Activated CD8-positive, alpha-beta memory T cell treated with anti-CD3 and anti-CD28 coated beads, Interleukin-2, amount 10 ng/mL, durations not matched to agents 7 days and 5 days (primary cell): ENCODE results near the gene RSBN1. TPM values are rescaled to one million over a fixed set of nuclear protein-coding genes. Genes with fewer than 3 reads are reported as not detected.
"Not testable (repeated sequence)": the region's sequence is repeated elsewhere in the genome, so short reads cannot be mapped to it uniquely, and the experiment has no call there.

Experiments
- ATAC-seq: fragments of 150-1000 bp; cut with Tn5 transposase; one replicate; pipeline ENCODE4 v1.10.0; 2021; ENCODE audit warnings: moderate library complexity
- CTCF ChIA-PET: fragments of 350-600 bp; sonication (Branson Sonifier 250); formaldehyde crosslinking; loops from one replicate; lab custom pipeline; 2021; ENCODE audit warnings: antibody characterized with exemption; lab: Charles Lee
- DNase-seq: peaks from one replicate; pipeline ENCODE4 v3.0.0-alpha.2; 2020
- H3K27ac Mint-ChIP-seq: one replicate; pipeline ENCODE4 v1.8.0; 2021; ENCODE audit warnings: mild to moderate bottlenecking, mixed read lengths
- H3K27me3 Mint-ChIP-seq: one replicate; pipeline ENCODE4 v1.8.0; 2021; ENCODE audit warnings: mixed read lengths
- H3K36me3 Mint-ChIP-seq: one replicate; pipeline ENCODE4 v1.8.0; 2021; ENCODE audit warnings: mild to moderate bottlenecking, mixed read lengths
- H3K4me1 Mint-ChIP-seq: one replicate; pipeline ENCODE4 v1.8.0; 2021; ENCODE audit warnings: mixed read lengths
- H3K4me3 Mint-ChIP-seq: one replicate; pipeline ENCODE4 v1.8.0; 2021; ENCODE audit warnings: mild to moderate bottlenecking, moderate library complexity, mixed read lengths
- H3K9me3 Mint-ChIP-seq: one replicate; pipeline ENCODE4 v1.8.0; 2022; ENCODE audit warnings: low read depth, mixed read lengths
- total RNA-seq, 2 experiments: library from RNA; stranded (reverse); gene quantifications; one replicate each; pipeline ENCODE4 v1.2.3, GENCODE V29; 2021

The RSBN1 gene
- total RNA-seq, result 10 to 100 TPM; 23.7 to 24.9 TPM

GRCh38 chr1:113811888-113812660 is at the start of gene RSBN1:
Gene RSBN1, minus strand, starts transcription at chr1:113812476. Its CDS starts 64 bp downstream, at chr1:113812412.
- CTCF ChIA-PET, result interaction anchor here (0.7 to 2.0 kb wide), 6 partner anchors 11 to 142 kb away, joined by 3 to 6 read pairs (median 5); partner anchors contain the start of gene HIPK1
- H3K9me3 Mint-ChIP-seq, result no peaks in the 10 kb centered on the region
- peak within 1 kb of the TSS; percentile 83 for H3K4me3 Mint-ChIP-seq
- H3K36me3 Mint-ChIP-seq, result peaks cover 33% of the 10 kb centered on the region
- no peaks in the 10 kb centered on the region for H3K27me3 Mint-ChIP-seq
- DNase-seq, result peak; percentile 100
- ATAC-seq, result peak; percentile 95
- H3K4me1 Mint-ChIP-seq, result peaks cover 28% of the 10 kb centered on the region
- H3K27ac Mint-ChIP-seq, result peak within 1 kb of the TSS; percentile 92

GRCh38 chr1:113861641-113862040 is 49.4 kb upstream of the RSBN1 start:
- Mint-ChIP-seq H3K9me3 (no peaks in the 10 kb centered on the region), H3K36me3 (peaks cover 62% of the 10 kb centered on the region), H3K27ac (peak overlapping the region; percentile 37), H3K27me3 (no peaks in the 10 kb centered on the region), H3K4me3 (no peak overlapping the region), H3K4me1 (peaks cover 52% of the 10 kb centered on the region)
- CTCF ChIA-PET, result interaction anchor here (0.9 to 3.2 kb wide), 3 partner anchors 8 to 42 kb away, joined by 4 to 24 read pairs (median 8); partner anchors contain the start of gene AP4B1
- ATAC-seq (no peak), DNase-seq (no peak)

GRCh38 chr1:113860891-113861290 is 48.6 kb upstream of the RSBN1 start:
- Mint-ChIP-seq H3K4me3 (no peak overlapping the region), H3K9me3 (no peaks in the 10 kb centered on the region), H3K4me1 (peaks cover 55% of the 10 kb centered on the region), H3K27ac (peak overlapping the region; percentile 43), H3K36me3 (peaks cover 67% of the 10 kb centered on the region), H3K27me3 (no peaks in the 10 kb centered on the region)
- CTCF ChIA-PET, result interaction anchor here (1.0 to 3.2 kb wide), 6 partner anchors 9 to 68 kb away, joined by 3 to 24 read pairs (median 6); partner anchors contain the start of genes AP4B1 and HIPK1
- ATAC-seq (no peak), DNase-seq (no peak)

GRCh38 chr1:113859478-113860175 is 47.4 kb upstream of the RSBN1 start:
- Mint-ChIP-seq H3K9me3 (no peaks in the 10 kb centered on the region), H3K36me3 (peaks cover 67% of the 10 kb centered on the region), H3K27ac (peak overlapping the region; percentile 79), H3K4me1 (peaks cover 56% of the 10 kb centered on the region), H3K27me3 (no peaks in the 10 kb centered on the region), H3K4me3 (no peak overlapping the region)
- CTCF ChIA-PET, result interaction anchor here (1.0 to 3.2 kb wide), 11 partner anchors 9 to 87 kb away, joined by 3 to 24 read pairs (median 4); partner anchors contain the start of genes AP4B1 and HIPK1
- DNase-seq (no peak), ATAC-seq (peak; percentile 67)

GRCh38 chr1:113858982-113859381 is 46.7 kb upstream of the RSBN1 start:
- H3K27ac Mint-ChIP-seq, result peak overlapping the region; percentile 66
- CTCF ChIA-PET, result interaction anchor here (1.1 to 3.2 kb wide), 7 partner anchors 11 to 88 kb away, joined by 3 to 24 read pairs (median 4); partner anchors contain the start of genes AP4B1 and HIPK1
- ATAC-seq (no peak), DNase-seq (no peak)
- H3K9me3 Mint-ChIP-seq, result no peaks in the 10 kb centered on the region
- peaks cover 57% of the 10 kb centered on the region for H3K4me1 Mint-ChIP-seq
- H3K27me3 Mint-ChIP-seq, result no peaks in the 10 kb centered on the region
- peaks cover 69% of the 10 kb centered on the region for H3K36me3 Mint-ChIP-seq
- no peak overlapping the region for H3K4me3 Mint-ChIP-seq

GRCh38 chr1:113858418-113858817 is 46.1 kb upstream of the RSBN1 start:
- Mint-ChIP-seq H3K9me3 (no peaks in the 10 kb centered on the region), H3K27me3 (no peaks in the 10 kb centered on the region), H3K4me3 (no peak overlapping the region), H3K36me3 (peaks cover 66% of the 10 kb centered on the region), H3K27ac (no peak overlapping the region), H3K4me1 (peaks cover 53% of the 10 kb centered on the region)
- CTCF ChIA-PET, result interaction anchor here (1.4 to 3.2 kb wide), 4 partner anchors 11 to 71 kb away, joined by 3 to 24 read pairs (median 8); partner anchors contain the start of genes AP4B1 and HIPK1
- ATAC-seq (no peak), DNase-seq (no peak)

GRCh38 chr1:113857776-113858175 is 45.5 kb upstream of the RSBN1 start:
- Mint-ChIP-seq H3K27me3 (no peaks in the 10 kb centered on the region), H3K9me3 (no peaks in the 10 kb centered on the region), H3K27ac (peak overlapping the region; percentile 43), H3K4me3 (no peak overlapping the region), H3K36me3 (peaks cover 66% of the 10 kb centered on the region), H3K4me1 (peaks cover 49% of the 10 kb centered on the region)
- no peak for ATAC-seq
- no peak for DNase-seq
- CTCF ChIA-PET, result no interaction called here

GRCh38 chr1:113856401-113856790 is 44.1 kb upstream of the RSBN1 start:
- H3K27me3 Mint-ChIP-seq, result no peaks in the 10 kb centered on the region
- CTCF ChIA-PET, result interaction anchor here (1.0 to 1.1 kb wide), 2 partner anchors 14 to 73 kb away, joined by 3 to 4 read pairs; partner anchors contain the start of gene HIPK1
- no peak for ATAC-seq
- peaks cover 47% of the 10 kb centered on the region for H3K4me1 Mint-ChIP-seq
- H3K27ac Mint-ChIP-seq, result no peak overlapping the region
- no peak overlapping the region for H3K4me3 Mint-ChIP-seq
- DNase-seq, result no peak
- peaks cover 67% of the 10 kb centered on the region for H3K36me3 Mint-ChIP-seq
- H3K9me3 Mint-ChIP-seq, result no peaks in the 10 kb centered on the region

GRCh38 chr1:113855630-113856400 is 43.5 kb upstream of the RSBN1 start:
- no peaks in the 10 kb centered on the region for H3K9me3 Mint-ChIP-seq
- no peak for ATAC-seq
- peaks cover 68% of the 10 kb centered on the region for H3K36me3 Mint-ChIP-seq
- no peak overlapping the region for H3K27ac Mint-ChIP-seq
- H3K4me1 Mint-ChIP-seq, result peaks cover 47% of the 10 kb centered on the region
- no peak for DNase-seq
- no peak overlapping the region for H3K4me3 Mint-ChIP-seq
- no peaks in the 10 kb centered on the region for H3K27me3 Mint-ChIP-seq
- CTCF ChIA-PET, result interaction anchor here (1.1 kb wide), 1 partner anchor 15 kb away, joined by 3 read pairs; no protein-coding TSS in a partner anchor

- Mint-ChIP-seq H3K27me3 (no peaks in the 10 kb centered on the region), H3K36me3 (peaks cover 74% of the 10 kb centered on the region), H3K9me3 (no peaks in the 10 kb centered on the region), H3K4me3 (no peak overlapping the region), H3K4me1 (peaks cover 44% of the 10 kb centered on the region), H3K27ac (peak overlapping the region; percentile 2)
- DNase-seq (no peak), ATAC-seq (no peak)
- CTCF ChIA-PET, result interaction anchor here (1.3 to 1.4 kb wide), 2 partner anchors 18 to 20 kb away, joined by 3 to 6 read pairs; no protein-coding TSS in a partner anchor
Observed at GRCh38 chr1:113854234-113854633, 42.0 kb upstream of the RSBN1 start.

- CTCF ChIA-PET, result interaction anchor here (1.0 to 1.3 kb wide), 2 partner anchors 19 to 77 kb away, joined by 3 to 4 read pairs; partner anchors contain the start of gene HIPK1
- H3K9me3 Mint-ChIP-seq, H3K27me3 Mint-ChIP-seq, H3K27ac Mint-ChIP-seq, DNase-seq, H3K4me3 Mint-ChIP-seq, ATAC-seq: not testable (repeated sequence)
- H3K36me3 Mint-ChIP-seq, result peaks cover 74% of the 10 kb centered on the region
- H3K4me1 Mint-ChIP-seq, result peaks cover 40% of the 10 kb centered on the region
Observed at GRCh38 chr1:113852694-113853093, 40.4 kb upstream of the RSBN1 start.

- no peak for ATAC-seq
- no peak for DNase-seq
- CTCF ChIA-PET, result interaction anchor here (0.8 to 1.5 kb wide), 4 partner anchors 9 to 19 kb away, joined by 3 to 6 read pairs (median 5); no protein-coding TSS in a partner anchor
- Mint-ChIP-seq H3K4me1 (peaks cover 33% of the 10 kb centered on the region), H3K27ac (peak overlapping the region; percentile 63), H3K9me3 (no peaks in the 10 kb centered on the region), H3K4me3 (no peak overlapping the region), H3K27me3 (no peaks in the 10 kb centered on the region), H3K36me3 (peaks cover 75% of the 10 kb centered on the region)
Observed at GRCh38 chr1:113850127-113850796, 38.0 kb upstream of the RSBN1 start.
